ENCODE measurements around the gene KRTAP5-2.

- TF ChIP-seq EZH2phosphoT487 (IDR thresholded peaks at IDR 0.05; ENCODE audit: borderline replicate concordance, low read length): no peak
- TF ChIP-seq CTCF (conservative IDR thresholded peaks at IDR 0.05; ENCODE audit: low read depth, low read length): no peak
These were observed 41.1 kb upstream of the KRTAP5-2 start for GRCh38 chr11:1639102-1639620.

Data from PC-3 (cell line).